ENCODE results near the gene SLC8A1. TPM values are rescaled to one million over a fixed set of nuclear protein-coding genes. Genes with fewer than 3 reads are reported as not detected.

SLC8A1 gene
- total and polyA plus RNA-seq, 2 donors (not counting 1 experiment from before 2014, with no cell fraction given), result 17.4 to 109 TPM

- Histone ChIP-seq H3K4me2 (ENCODE audit: extremely low read depth, insufficient read depth, low read length) (no peak overlapping the region), H3K79me2 (ENCODE audit: control insufficient read depth, insufficient read depth, low read length) (no peaks in the 10 kb centered on the region), H3K4me1 (ENCODE audit: control insufficient read depth, extremely low read depth, insufficient read depth, low read length) (peaks cover 5% of the 10 kb centered on the region), H3K9me3 (ENCODE audit: control insufficient read depth, insufficient read depth, low read depth, low read length) (no peaks in the 10 kb centered on the region), H3K27me3 (ENCODE audit: control insufficient read depth, insufficient read depth, low read length) (no peaks in the 10 kb centered on the region), H3K9ac (ENCODE audit: insufficient read depth, low read length) (no peak overlapping the region), H3K4me3 (replicated peaks in 1 of 4; ENCODE audit: control extremely low read depth in 1 of 4, insufficient read depth in 1 of 4, low read depth in 3 of 4, low read length in 4 of 4) (no peak overlapping the region), H3K36me3 (ENCODE audit: control insufficient read depth, insufficient read depth, low read length) (no peaks in the 10 kb centered on the region), H3K27ac (ENCODE audit: insufficient read depth, low read length) (no peak overlapping the region), H2AFZ (ENCODE audit: low read length) (no peak overlapping the region), H4K20me1 (ENCODE audit: control insufficient read depth, extremely low read depth, insufficient read depth, low read length) (no peaks in the 10 kb centered on the region)
- TF ChIP-seq EZH2 (IDR thresholded peaks at IDR 0.05; ENCODE audit: low read length, missing control alignments) (no peak), CTCF (conservative IDR thresholded peaks at IDR 0.05 in 1 of 2, IDR thresholded peaks at IDR 0.05 in 1 of 2; ENCODE audit: low read depth in 1 of 2, low read length in 2 of 2) (no peak)
- DNase-seq (ENCODE audit: low read depth in 2 of 2), result peak; percentile 61 to 74
These were observed 247.6 kb downstream of the SLC8A1 start for GRCh38 chr2:40204268-40204667.

- Histone ChIP-seq H4K20me1 (ENCODE audit: control insufficient read depth, extremely low read depth, insufficient read depth, low read length) (no peaks in the 10 kb centered on the region), H3K4me3 (replicated peaks in 1 of 4; ENCODE audit: control extremely low read depth in 1 of 4, insufficient read depth in 1 of 4, low read depth in 3 of 4, low read length in 4 of 4) (no peak overlapping the region), H3K4me1 (ENCODE audit: control insufficient read depth, extremely low read depth, insufficient read depth, low read length) (peaks cover 5% of the 10 kb centered on the region), H3K27me3 (ENCODE audit: control insufficient read depth, insufficient read depth, low read length) (no peaks in the 10 kb centered on the region), H3K4me2 (ENCODE audit: extremely low read depth, insufficient read depth, low read length) (no peak overlapping the region), H3K36me3 (ENCODE audit: control insufficient read depth, insufficient read depth, low read length) (no peaks in the 10 kb centered on the region), H3K9me3 (ENCODE audit: control insufficient read depth, insufficient read depth, low read depth, low read length) (no peaks in the 10 kb centered on the region), H3K27ac (ENCODE audit: insufficient read depth, low read length) (no peak overlapping the region), H3K79me2 (ENCODE audit: control insufficient read depth, insufficient read depth, low read length) (no peaks in the 10 kb centered on the region), H3K9ac (ENCODE audit: insufficient read depth, low read length) (no peak overlapping the region), H2AFZ (ENCODE audit: low read length) (no peak overlapping the region)
- TF ChIP-seq EZH2 (IDR thresholded peaks at IDR 0.05; ENCODE audit: low read length, missing control alignments) (no peak), CTCF (conservative IDR thresholded peaks at IDR 0.05 in 1 of 2, IDR thresholded peaks at IDR 0.05 in 1 of 2; ENCODE audit: low read depth in 1 of 2, low read length in 2 of 2) (no peak)
- peak; percentile 33 to 60 for DNase-seq (ENCODE audit: low read depth in 2 of 2)
These were observed 249.0 kb downstream of the SLC8A1 start for GRCh38 chr2:40202798-40203400.

- DNase-seq (ENCODE audit: low read depth in 2 of 2), result peak in 1 of 2 donors; percentile 30
- Histone ChIP-seq H3K9me3 (ENCODE audit: control insufficient read depth, insufficient read depth, low read depth, low read length) (no peaks in the 10 kb centered on the region), H3K9ac (ENCODE audit: insufficient read depth, low read length) (no peak overlapping the region), H3K27me3 (ENCODE audit: control insufficient read depth, insufficient read depth, low read length) (no peaks in the 10 kb centered on the region), H4K20me1 (ENCODE audit: control insufficient read depth, extremely low read depth, insufficient read depth, low read length) (no peaks in the 10 kb centered on the region), H3K4me1 (ENCODE audit: control insufficient read depth, extremely low read depth, insufficient read depth, low read length) (peaks cover 5% of the 10 kb centered on the region), H3K79me2 (ENCODE audit: control insufficient read depth, insufficient read depth, low read length) (no peaks in the 10 kb centered on the region), H3K4me3 (replicated peaks in 1 of 4; ENCODE audit: control extremely low read depth in 1 of 4, insufficient read depth in 1 of 4, low read depth in 3 of 4, low read length in 4 of 4) (no peak overlapping the region), H3K4me2 (ENCODE audit: extremely low read depth, insufficient read depth, low read length) (no peak overlapping the region), H3K36me3 (ENCODE audit: control insufficient read depth, insufficient read depth, low read length) (no peaks in the 10 kb centered on the region), H3K27ac (ENCODE audit: insufficient read depth, low read length) (no peak overlapping the region), H2AFZ (ENCODE audit: low read length) (no peak overlapping the region)
- TF ChIP-seq CTCF (conservative IDR thresholded peaks at IDR 0.05 in 1 of 2, IDR thresholded peaks at IDR 0.05 in 1 of 2; ENCODE audit: low read depth in 1 of 2, low read length in 2 of 2), result no peak
- TF ChIP-seq EZH2 (IDR thresholded peaks at IDR 0.05; ENCODE audit: low read length, missing control alignments), result no peak
These were observed 250.5 kb downstream of the SLC8A1 start for GRCh38 chr2:40201425-40201824.
